Activated CD8-positive, alpha-beta memory T cell treated with anti-CD3 and anti-CD28 coated beads, Interleukin-2, amount 50 U/mL, for 24 hours (primary cell): Measurements from ENCODE around the gene KRT71.
A peak's percentile ranks its signal among the peaks of the same experiment; 100 is the strongest.
"Not testable (repeated sequence)": the region's sequence is repeated elsewhere in the genome, so short reads cannot be mapped to it uniquely, and the experiment has no call there.

Experiments
- DNase-seq: peaks from one replicate; pipeline ENCODE4 v3.0.0-alpha.2; 2020; ENCODE audit errors: extremely low read depth

KRT71 gene

GRCh38 chr12:52552681-52553195, at the start of gene KRT71:
Gene KRT71 (minus strand): TSS chr12:52553145. CDS start chr12:52553077, 68 bp downstream.
- no peak for DNase-seq

DNA sequence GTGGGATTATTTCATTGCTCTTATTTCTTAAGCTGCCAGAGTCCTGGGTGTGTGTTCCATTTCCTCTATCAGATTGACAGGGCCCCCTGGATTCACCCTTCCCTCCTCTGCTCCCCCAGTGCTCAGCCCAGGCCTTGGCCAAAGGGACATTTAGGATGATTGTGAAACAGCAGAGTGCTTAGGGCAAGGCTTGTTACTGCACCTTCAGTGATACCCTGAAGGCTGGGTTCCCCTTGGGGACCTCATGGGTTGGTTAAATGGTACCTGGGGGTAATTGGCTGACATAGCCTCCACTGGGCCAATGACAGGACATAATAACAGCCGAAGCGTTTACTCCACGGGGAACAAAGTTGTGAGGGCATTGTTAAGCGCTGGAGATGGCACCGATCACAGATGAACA, 49.6 kb upstream of the KRT71 start:
- DNase-seq = no peak

DNA sequence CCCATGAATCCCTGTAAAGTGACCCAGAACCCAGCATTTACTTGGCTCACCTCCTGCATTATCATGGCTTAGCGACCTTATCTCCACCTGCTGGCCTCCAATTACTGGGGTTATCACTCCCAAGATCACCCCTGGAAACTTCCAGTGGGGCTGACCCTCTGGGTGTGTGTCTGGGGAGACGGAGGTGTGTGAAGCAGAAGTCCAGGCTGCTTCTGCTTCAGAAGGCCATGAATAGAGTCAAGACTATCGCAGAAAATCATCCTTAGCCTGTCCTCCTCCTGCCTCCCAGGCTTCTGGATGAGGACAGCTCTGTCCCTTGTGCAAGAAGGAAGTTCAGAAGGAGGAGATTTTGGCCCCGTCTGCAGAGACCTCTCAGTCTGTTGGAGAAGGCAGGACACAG, 48.7 kb upstream of the KRT71 start:
- DNase-seq = no peak

DNA sequence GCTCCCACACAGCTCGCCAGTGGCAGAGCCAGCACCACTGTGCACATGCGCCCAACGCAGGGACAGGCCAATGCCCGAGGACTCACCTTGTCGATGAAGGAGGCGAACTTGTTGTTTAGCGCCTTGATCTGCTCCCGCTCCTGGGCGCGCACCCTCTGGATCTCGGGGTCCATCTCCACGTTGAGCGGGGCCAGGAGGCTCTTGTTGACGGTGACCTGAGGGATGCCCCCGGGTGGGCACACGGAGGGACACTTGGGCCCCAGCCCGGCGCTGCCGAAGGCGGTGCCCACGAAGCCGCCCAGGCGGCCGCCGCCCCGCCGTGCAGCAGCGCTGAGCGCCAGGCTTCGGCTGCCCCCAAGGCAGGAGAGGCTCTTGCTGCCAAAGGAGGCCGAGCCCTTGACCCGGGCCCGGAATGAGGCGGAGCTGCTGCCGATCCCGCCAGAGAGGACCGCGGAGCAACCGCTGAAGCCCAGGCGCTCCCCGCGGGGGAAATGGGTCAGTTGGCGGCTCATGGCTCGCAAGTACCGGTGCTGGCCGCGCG, 48.1 kb upstream of the KRT71 start, which contains the start of gene KRT72:
Gene KRT72 (minus strand): TSS at position 523 of the 541 bp plus-strand sequence. CDS start 11 bp downstream, at position 512.
- no peak for DNase-seq

GRCh38 chr12:52600475-52600874, 47.5 kb upstream of the KRT71 start:
- DNase-seq = no peak

- DNase-seq = no peak
Observed at GRCh38 chr12:52600071-52600470, 47.1 kb upstream of the KRT71 start.

DNA sequence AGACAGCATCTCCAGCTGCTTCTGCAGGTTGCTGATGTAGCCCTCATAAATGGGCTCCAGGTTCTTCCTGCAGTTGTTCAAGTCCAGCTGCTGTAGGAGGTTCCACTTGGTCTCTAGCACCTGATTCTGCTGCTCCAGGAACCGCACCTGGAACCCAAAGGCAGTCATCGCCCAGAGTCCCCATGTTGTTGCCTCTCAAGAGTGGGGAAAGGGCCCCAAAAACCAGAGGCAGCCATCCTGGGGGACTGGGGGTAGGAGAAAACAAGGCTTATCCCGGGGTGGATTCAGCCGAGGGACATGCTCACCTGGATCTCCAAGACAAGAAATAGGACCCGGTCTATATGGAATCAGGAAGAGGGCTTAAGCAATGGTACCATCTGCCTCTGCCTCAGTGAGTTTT, 46.0 kb upstream of the KRT71 start:
- no peak for DNase-seq

DNA sequence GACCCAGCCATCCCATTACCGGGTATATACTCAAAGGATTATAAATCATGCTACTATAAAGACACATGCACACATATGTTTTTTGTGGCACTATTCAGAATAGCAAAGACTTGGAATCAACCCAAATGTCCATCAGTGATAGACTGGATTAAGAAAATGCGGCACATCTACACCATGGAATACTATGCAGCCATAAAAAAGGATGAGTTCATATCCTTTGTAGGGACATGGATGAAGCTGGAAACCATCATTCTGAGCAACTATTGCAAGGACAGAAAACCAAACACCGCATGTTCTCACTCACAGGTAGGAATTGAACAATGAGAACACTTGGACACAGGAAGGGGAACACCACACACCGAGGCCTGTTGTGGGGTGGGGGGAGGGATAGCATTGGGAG, 41.3 kb upstream of the KRT71 start:
- DNase-seq = not testable (repeated sequence)

- no peak for DNase-seq
Observed at GRCh38 chr12:52591521-52591920, 38.6 kb upstream of the KRT71 start.

DNA sequence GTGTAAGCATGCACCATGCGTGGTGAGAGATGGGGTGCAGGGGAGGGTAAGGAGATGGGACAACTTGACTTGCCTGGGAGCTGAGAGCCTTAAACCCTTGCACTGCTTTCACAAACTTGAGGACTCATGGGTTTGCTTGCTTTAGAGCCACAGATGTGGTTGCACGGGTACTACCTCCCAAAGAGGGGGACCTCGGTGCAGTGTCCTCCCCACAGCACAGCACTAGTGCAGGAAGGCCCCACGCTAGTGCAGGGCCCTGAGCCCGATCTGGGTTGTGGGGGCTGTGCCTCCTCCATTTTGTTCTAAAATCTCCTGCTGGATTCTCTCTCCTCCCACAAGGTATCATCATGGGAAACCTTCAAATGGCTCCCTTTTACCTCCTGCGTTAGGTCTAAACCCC, 37.1 kb upstream of the KRT71 start:
- no peak for DNase-seq

- no peak for DNase-seq
Observed at GRCh38 chr12:52587563-52587962, 34.6 kb upstream of the KRT71 start.

DNA sequence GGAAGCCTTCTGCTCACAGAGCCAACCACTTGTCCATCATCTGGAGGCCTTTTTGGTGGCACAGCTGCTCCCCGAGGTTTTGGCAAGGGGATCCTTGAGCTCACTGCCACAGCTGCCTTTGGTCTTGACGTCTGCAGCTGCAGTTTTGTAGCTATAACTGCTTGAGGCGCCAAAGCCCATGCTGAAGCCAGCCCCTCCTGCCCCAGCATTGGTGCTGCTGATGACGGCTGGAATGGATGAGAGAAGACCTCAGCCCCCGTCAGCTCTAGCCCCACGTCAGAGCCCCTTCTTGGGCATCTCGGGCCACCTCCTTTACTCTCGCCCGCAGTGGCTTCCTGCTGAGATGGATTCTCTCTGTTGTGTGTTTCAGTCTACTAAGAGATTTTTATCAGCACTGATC, 33.0 kb upstream of the KRT71 start:
- no peak for DNase-seq

DNA sequence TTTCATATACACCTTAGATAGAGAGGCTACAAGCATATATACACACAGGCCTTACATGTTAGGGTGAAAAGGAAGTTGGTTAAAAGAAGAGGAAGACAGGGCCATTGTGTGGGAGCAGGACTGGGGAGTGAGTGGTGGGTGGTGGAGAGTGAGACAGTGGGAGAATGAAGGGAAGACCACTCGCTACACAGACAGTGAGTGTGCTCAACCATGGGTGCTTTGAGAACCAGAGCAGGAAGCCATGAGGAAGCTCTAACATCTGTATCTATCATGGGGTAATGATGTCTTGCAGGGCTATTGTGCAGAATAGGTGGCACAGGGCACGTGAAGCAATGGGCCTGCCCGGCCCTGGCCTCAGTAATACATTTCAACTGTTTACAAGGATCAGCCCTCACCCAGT, 32.1 kb upstream of the KRT71 start:
- no peak for DNase-seq

DNA sequence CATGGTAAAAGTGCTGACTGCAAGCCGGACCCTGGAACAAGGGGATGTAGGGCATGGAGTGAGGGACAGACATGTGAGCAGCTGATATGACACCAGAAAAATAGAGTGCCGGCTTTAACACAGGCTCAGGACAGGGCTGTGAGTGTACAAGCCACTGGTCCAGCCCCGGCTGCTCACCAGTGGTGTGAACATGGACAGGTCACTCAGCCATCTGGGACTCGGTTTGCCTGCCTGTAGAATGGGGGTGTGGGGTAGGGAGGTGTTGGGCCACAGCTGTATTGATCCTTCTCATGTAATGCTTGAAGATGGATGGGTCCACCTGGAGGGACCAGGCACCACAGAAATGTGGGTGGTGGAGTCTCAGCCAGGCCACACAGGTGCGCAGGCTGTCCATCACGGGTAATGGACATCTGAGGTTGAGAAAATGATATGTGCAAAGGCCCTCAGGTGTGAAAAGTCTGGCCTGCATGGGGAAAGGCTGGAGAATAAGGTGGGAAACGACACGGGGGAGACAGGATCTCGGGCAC, 31.3 kb upstream of the KRT71 start:
- DNase-seq = no peak

GRCh38 chr12:52582971-52583456, 30.1 kb upstream of the KRT71 start:
- peak; percentile 38 for DNase-seq

GRCh38 chr12:52582486-52582885, 29.5 kb upstream of the KRT71 start:
- DNase-seq = no peak

GRCh38 chr12:52581481-52581880, 28.5 kb upstream of the KRT71 start:
- DNase-seq = no peak

GRCh38 chr12:52581066-52581465, 28.1 kb upstream of the KRT71 start:
- DNase-seq = no peak

- DNase-seq = no peak
Observed at GRCh38 chr12:52580496-52580895, 27.6 kb upstream of the KRT71 start.

DNA sequence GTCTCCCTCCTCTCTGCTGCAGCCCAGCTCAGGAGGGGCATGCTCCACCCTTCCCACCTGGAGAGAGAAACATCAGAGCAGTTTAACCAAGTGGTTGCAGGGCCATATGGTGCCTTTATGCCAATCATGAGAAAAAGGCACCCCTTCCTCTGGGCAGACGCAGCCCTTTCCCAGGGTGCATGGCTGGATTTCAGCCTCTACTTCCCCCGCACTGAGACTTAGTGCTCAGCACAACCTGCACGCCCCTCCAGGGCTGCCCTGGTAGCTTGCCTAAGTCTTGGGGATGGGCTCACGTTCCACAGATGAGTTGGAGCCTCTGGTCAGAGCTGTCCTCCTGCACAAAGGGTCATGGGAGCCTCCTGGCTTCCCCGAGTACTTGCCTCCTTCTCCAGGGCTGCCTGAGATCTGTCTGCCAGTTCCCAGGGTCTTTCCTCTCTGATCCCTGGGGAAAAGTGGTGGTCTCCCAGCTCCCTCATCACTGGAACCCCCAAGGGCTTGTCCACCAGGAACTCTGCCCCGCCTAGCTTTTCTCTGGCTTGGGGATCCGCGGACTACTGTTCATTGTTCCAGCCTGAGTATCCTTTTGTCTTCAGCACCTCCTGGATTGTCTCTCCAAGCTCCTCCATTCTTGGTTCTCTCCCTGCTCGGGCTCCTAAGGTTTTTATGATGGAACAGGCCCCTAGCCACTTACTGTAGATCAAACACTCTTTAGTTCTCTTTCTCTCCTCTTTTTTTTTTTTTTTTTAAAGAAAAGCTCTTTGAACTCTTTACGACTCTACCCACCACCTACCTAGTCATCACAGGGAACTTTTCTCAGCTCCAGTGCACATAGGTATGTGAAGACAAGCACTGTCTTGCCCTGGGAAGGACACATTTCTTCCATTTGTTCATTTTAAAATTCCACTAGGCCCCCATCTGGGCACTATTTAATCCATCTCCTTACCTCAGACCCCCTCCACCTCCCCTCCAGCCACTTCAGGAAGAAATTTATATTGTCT, 26.8 kb upstream of the KRT71 start:
- no peak for DNase-seq

DNA sequence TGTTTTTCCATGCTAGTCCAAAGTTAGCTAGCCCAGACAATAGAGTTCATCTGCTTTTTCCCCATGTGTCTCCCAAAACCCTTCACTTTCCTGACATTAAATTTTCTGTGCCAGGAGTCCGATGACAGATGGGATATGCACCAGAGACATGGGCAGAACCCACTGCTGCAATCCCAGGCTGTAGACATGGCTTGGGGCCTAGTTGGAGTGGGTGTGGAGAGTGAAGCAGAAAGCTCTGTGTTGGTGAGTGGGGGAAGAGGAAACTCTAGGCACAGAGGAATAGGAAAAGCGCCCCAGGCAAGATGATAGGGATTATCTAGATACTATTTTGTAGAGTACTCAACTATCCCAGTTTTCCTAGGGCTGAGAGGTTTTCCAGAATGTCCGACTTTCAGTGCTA, 25.5 kb upstream of the KRT71 start:
- DNase-seq = no peak

DNA sequence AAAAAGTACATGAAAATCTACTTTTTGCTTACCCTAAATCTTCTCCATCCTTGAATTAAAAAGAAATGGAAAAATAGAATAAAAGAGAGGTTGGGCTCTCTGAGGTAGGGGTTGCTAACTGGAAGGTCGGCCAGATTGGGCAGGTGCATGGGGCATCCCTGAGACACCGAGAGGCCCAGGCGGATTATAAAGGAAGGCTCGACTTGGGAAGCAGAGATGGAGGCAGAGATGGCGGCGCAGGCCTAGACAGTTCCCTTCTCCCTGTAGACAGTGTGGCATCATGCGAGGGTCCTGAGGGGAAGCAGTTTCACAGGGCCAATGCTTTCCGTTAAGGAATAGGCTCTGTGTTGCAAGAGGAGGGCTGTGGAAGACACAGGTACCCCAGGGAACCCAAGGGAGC, 24.4 kb upstream of the KRT71 start:
- no peak for DNase-seq

DNA sequence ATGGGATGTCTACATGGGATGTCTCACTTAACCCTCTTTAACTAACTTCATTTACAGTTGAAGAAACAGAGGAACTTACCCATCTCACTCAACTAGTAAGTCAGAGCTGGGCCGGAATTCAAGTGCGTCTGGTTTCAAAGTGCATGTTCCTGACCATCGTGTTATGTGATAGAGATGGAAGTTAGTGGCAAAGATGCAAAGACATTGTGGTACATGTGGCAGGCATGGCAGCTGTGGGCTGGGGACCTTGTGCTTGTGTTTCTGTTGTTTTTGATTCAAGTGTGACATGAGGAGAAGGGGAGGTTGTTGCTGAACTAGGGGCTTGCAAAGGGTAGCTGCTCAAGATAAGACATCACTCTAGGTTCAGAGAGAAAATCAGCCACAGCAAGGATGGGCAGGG, 23.0 kb upstream of the KRT71 start:
- no peak for DNase-seq
